SU-DHL-6 (cell line): ENCODE data around the gene ZNF644.
"Not testable (repeated sequence)": the region's sequence is repeated elsewhere in the genome, so short reads cannot be mapped to it uniquely, and the experiment has no call there.

Experiments
- EZH2phosphoT487 ChIP-seq: fragments of 200-600 bp; sonication (generic), shearing (Covaris generic); conservative IDR thresholded peaks from 2 replicates; pipeline ENCODE4 v1.6.1; 2018; ENCODE audit warnings: mild to moderate bottlenecking, antibody characterized with exemption, low read length, moderate library complexity, mixed read lengths
- TF ChIP-seq, protein P1 (sequence below): fragments of 200-600 bp; sonication (generic); IDR thresholded peaks from one replicate; pipeline ENCODE4 v1.5.1; 2017; ENCODE audit warnings: antibody characterized with exemption, mild to moderate bottlenecking, low read length, moderate library complexity; ENCODE audit not compliant: insufficient read depth, poor library complexity, severe bottlenecking

DNA sequence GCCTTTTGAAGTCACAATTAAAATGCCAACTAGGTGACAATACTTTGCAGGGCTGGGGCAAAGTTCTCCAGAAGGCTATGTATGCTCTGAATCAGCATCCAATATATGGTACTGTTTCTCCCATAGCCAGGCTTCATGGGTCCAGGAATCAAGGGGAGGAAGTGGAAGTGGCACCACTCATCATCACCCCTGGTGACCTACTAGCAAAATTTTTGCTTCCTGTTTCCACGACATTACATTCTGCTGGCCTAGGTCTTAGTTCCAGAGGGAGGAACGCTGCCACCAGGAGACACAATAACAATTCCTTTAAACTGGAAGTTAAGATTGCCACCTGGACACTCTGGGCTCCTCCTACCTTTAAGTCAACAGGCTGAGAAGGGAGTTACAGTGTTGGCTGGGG lies 22.9 kb upstream of the ZNF644 start:
- TF ChIP-seq, protein P1, sequence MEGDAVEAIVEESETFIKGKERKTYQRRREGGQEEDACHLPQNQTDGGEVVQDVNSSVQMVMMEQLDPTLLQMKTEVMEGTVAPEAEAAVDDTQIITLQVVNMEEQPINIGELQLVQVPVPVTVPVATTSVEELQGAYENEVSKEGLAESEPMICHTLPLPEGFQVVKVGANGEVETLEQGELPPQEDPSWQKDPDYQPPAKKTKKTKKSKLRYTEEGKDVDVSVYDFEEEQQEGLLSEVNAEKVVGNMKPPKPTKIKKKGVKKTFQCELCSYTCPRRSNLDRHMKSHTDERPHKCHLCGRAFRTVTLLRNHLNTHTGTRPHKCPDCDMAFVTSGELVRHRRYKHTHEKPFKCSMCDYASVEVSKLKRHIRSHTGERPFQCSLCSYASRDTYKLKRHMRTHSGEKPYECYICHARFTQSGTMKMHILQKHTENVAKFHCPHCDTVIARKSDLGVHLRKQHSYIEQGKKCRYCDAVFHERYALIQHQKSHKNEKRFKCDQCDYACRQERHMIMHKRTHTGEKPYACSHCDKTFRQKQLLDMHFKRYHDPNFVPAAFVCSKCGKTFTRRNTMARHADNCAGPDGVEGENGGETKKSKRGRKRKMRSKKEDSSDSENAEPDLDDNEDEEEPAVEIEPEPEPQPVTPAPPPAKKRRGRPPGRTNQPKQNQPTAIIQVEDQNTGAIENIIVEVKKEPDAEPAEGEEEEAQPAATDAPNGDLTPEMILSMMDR = not testable (repeated sequence)
- not testable (repeated sequence) for TF ChIP-seq EZH2phosphoT487
